Activated naive CD4-positive, alpha-beta T cell treated with anti-CD3 and anti-CD28 coated beads, Interleukin-2, amount 10 ng/mL, durations not matched to agents 7 days and 5 days (primary cell): ENCODE measurements around the gene ATF7IP2.
A peak's percentile ranks its signal among the peaks of the same experiment; 100 is the strongest.

Source experiments
- CTCF ChIA-PET: fragments of 350-600 bp; sonication (Branson Sonifier 250); formaldehyde crosslinking; loops from one replicate; lab custom pipeline; 2021; ENCODE audit warnings: antibody characterized with exemption; lab: Charles Lee
- DNase-seq: peaks from one replicate; pipeline ENCODE4 v3.0.0-alpha.2; 2020
- H3K27ac Mint-ChIP-seq: one replicate; pipeline ENCODE4 v1.8.0; 2021; ENCODE audit warnings: mild to moderate bottlenecking, moderate library complexity, mixed read lengths
- H3K27me3 Mint-ChIP-seq: one replicate; pipeline ENCODE4 v1.8.0; 2021; ENCODE audit warnings: mild to moderate bottlenecking, mixed read lengths
- H3K36me3 Mint-ChIP-seq: one replicate; pipeline ENCODE4 v1.8.0; 2021; ENCODE audit warnings: mixed read lengths
- H3K4me1 Mint-ChIP-seq: one replicate; pipeline ENCODE4 v1.8.0; 2021; ENCODE audit warnings: mixed read lengths
- H3K4me3 Mint-ChIP-seq: one replicate; pipeline ENCODE4 v1.8.0; 2021; ENCODE audit warnings: mild to moderate bottlenecking, moderate library complexity, mixed read lengths
- H3K9me3 Mint-ChIP-seq: one replicate; pipeline ENCODE4 v1.8.0; 2021; ENCODE audit warnings: mixed read lengths

ATF7IP2 gene

DNA sequence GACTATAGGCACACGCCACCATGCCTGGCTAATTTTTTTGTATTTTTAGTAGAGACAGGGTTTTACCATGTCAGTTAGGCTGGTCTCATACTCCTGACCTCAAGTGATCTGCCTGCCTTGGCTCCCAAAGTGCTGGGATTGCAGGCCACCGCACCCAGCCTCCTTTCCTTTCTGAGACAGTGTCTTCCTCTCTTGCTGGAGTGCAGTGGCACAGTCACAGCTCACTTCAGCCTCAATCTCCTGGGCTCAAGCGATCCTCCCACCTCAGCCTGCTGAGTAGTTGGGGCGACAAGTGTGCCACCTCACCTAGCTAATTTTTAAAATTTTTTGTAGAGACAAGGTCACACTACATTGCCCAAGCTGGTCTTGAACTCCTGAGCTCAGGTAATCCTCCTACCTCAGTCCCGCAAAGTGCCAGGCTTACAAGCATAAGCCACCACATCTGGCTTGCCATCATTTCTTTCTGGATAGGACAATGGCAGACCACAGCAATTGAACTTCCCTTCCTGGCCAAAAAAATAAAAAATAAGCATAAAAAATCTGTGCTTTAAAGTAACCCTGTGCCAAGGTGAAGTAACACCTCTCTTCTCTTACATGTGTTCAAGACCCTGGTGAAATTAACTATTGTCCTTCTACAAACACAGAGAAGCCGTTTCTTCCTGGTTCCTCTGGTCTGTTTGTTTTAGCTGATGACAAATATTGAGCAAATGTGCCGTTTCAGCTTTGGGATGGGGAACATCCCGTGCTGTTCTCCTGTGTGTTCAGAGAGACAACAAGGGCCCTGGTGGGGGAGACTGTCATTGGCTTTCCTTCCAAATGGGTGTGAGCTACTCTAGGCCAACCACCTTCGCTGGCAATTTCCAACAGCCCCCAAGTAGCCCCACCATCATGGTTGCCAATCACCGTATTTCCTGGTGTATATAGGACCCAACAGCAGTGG lies 134.3 kb downstream of the ATF7IP2 start:
- Mint-ChIP-seq H3K36me3 (no peaks in the 10 kb centered on the region), H3K27ac (no peak overlapping the region), H3K4me1 (no peaks in the 10 kb centered on the region), H3K9me3 (no peaks in the 10 kb centered on the region), H3K4me3 (no peak overlapping the region), H3K27me3 (peaks cover 4% of the 10 kb centered on the region)
- CTCF ChIA-PET, result interaction anchor here (1.4 to 2.0 kb wide), 4 partner anchors 16 to 399 kb away, joined by 4 to 5 read pairs (median 4); no protein-coding TSS in a partner anchor
- DNase-seq, result no peak

- Mint-ChIP-seq H3K27ac (no peak overlapping the region), H3K4me3 (no peak overlapping the region), H3K27me3 (peaks cover 4% of the 10 kb centered on the region), H3K36me3 (no peaks in the 10 kb centered on the region), H3K9me3 (no peaks in the 10 kb centered on the region), H3K4me1 (no peaks in the 10 kb centered on the region)
- DNase-seq, result no peak
- CTCF ChIA-PET, result interaction anchor here (0.6 to 2.0 kb wide), 11 partner anchors 14 to 398 kb away, joined by 3 to 5 read pairs (median 3); no protein-coding TSS in a partner anchor
Observed at GRCh38 chr16:10520869-10521578, 135.2 kb downstream of the ATF7IP2 start.

GRCh38 chr16:10521681-10522274 lies 135.9 kb downstream of the ATF7IP2 start:
- Mint-ChIP-seq H3K9me3 (no peaks in the 10 kb centered on the region), H3K27ac (no peak overlapping the region), H3K4me1 (no peaks in the 10 kb centered on the region), H3K27me3 (peaks cover 4% of the 10 kb centered on the region), H3K4me3 (no peak overlapping the region), H3K36me3 (no peaks in the 10 kb centered on the region)
- peak; percentile 55 for DNase-seq
- CTCF ChIA-PET, result interaction anchor here (0.6 to 2.0 kb wide), 11 partner anchors 13 to 397 kb away, joined by 3 to 5 read pairs (median 3); no protein-coding TSS in a partner anchor

DNA sequence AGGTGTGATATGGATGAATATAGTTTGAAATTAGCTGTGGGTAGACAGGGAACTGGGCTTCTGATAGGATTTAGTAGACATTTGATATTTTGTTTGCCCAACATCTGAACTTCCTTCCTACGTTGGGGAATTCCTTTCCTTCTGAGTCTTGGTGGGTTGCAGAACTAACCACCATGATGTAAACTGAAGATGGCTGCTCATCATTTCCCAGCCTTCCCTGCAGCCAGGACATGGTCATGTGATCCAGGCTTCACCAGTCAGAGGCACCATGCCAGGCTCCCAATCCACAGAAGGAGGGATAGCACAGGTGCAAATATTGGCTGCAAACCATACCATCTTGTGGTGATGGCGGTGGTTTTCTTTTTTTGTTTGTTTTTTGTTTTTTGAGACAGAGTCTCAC lies 137.1 kb downstream of the ATF7IP2 start:
- Mint-ChIP-seq H3K4me3 (no peak overlapping the region), H3K9me3 (no peaks in the 10 kb centered on the region), H3K4me1 (no peaks in the 10 kb centered on the region), H3K27ac (no peak overlapping the region), H3K27me3 (peaks cover 4% of the 10 kb centered on the region), H3K36me3 (no peaks in the 10 kb centered on the region)
- CTCF ChIA-PET, result interaction anchor here (0.6 to 1.9 kb wide), 6 partner anchors 8 to 396 kb away, joined by 3 to 11 read pairs (median 4); no protein-coding TSS in a partner anchor
- no peak for DNase-seq

GRCh38 chr16:10525214-10525825 lies 139.5 kb downstream of the ATF7IP2 start:
- H3K27ac Mint-ChIP-seq, result no peak overlapping the region
- H3K4me1 Mint-ChIP-seq, result no peaks in the 10 kb centered on the region
- no peaks in the 10 kb centered on the region for H3K9me3 Mint-ChIP-seq
- H3K4me3 Mint-ChIP-seq, result no peak overlapping the region
- H3K27me3 Mint-ChIP-seq, result no peaks in the 10 kb centered on the region
- H3K36me3 Mint-ChIP-seq, result no peaks in the 10 kb centered on the region
- CTCF ChIA-PET, result interaction anchor here (1.2 to 1.4 kb wide), 2 partner anchors 10 to 393 kb away, joined by 4 to 5 read pairs; no protein-coding TSS in a partner anchor
- no peak for DNase-seq

GRCh38 chr16:10526962-10527361 lies 141.1 kb downstream of the ATF7IP2 start:
- DNase-seq, result no peak
- no peak overlapping the region for H3K4me3 Mint-ChIP-seq
- no peaks in the 10 kb centered on the region for H3K27me3 Mint-ChIP-seq
- H3K9me3 Mint-ChIP-seq, result no peaks in the 10 kb centered on the region
- CTCF ChIA-PET, result no interaction called here
- H3K4me1 Mint-ChIP-seq, result no peaks in the 10 kb centered on the region
- no peaks in the 10 kb centered on the region for H3K36me3 Mint-ChIP-seq
- H3K27ac Mint-ChIP-seq, result no peak overlapping the region

GRCh38 chr16:10528635-10529034 lies 142.8 kb downstream of the ATF7IP2 start:
- H3K4me1 Mint-ChIP-seq, result no peaks in the 10 kb centered on the region

DNA sequence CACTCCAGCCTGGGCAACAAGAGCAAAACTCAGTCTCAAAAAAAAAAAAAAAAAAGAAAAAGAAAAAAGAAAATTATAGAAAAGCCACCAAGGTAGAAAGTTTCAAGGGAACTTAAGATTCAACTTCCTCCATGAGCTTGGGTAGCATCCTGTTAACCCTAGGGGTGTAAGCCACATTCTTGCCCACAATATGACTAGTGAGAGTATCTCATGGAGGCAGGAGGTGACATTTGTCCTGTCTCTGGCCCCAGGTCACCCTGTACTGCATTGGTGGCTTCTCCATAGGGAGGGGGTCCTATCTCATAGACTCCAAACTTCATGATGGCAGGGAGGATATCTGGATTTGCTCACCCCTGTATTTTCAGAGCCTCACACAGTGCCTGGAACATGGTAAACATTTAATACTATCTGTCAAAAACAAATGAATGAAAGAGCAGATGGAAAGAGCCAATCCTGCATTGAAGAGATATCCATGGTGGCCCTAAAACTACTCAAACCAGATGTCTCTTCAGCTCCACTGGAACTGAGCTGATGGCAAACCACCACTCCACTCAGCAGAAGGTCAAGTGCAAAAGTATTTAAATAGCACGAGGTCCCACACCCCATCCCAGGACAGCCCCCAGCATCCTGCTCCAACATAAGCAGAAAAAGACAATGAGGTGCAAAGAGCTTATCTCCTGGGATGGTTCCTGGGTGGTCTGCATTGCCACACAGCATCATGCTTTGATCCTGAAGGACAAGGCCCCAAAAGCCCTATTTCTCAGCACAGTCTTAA lies 144.2 kb downstream of the ATF7IP2 start:
- H3K4me3 Mint-ChIP-seq, result no peak overlapping the region
- CTCF ChIA-PET, result interaction anchor here (1.6 kb wide), 1 partner anchor 15 kb away, joined by 3 read pairs; no protein-coding TSS in a partner anchor
- H3K36me3 Mint-ChIP-seq, result no peaks in the 10 kb centered on the region
- no peaks in the 10 kb centered on the region for H3K27me3 Mint-ChIP-seq
- H3K4me1 Mint-ChIP-seq, result no peaks in the 10 kb centered on the region
- DNase-seq, result no peak
- H3K27ac Mint-ChIP-seq, result no peak overlapping the region
- H3K9me3 Mint-ChIP-seq, result no peaks in the 10 kb centered on the region

More at GRCh38 chr16:10528635-10529034, 142.8 kb downstream of the ATF7IP2 start:
- no peaks in the 10 kb centered on the region for H3K36me3 Mint-ChIP-seq
- no peaks in the 10 kb centered on the region for H3K27me3 Mint-ChIP-seq
- no peak overlapping the region for H3K4me3 Mint-ChIP-seq
- no peak for DNase-seq
- no peak overlapping the region for H3K27ac Mint-ChIP-seq
- H3K9me3 Mint-ChIP-seq, result no peaks in the 10 kb centered on the region
- CTCF ChIA-PET, result no interaction called here

GRCh38 chr16:10530685-10531084 lies 144.8 kb downstream of the ATF7IP2 start:
- Mint-ChIP-seq H3K36me3 (no peaks in the 10 kb centered on the region), H3K27me3 (no peaks in the 10 kb centered on the region), H3K4me1 (no peaks in the 10 kb centered on the region), H3K27ac (no peak overlapping the region), H3K9me3 (no peaks in the 10 kb centered on the region), H3K4me3 (no peak overlapping the region)
- no peak for DNase-seq
- CTCF ChIA-PET, result interaction anchor here (1.6 kb wide), 1 partner anchor 15 kb away, joined by 3 read pairs; no protein-coding TSS in a partner anchor

GRCh38 chr16:10531582-10531981 lies 145.7 kb downstream of the ATF7IP2 start:
- no peaks in the 10 kb centered on the region for H3K36me3 Mint-ChIP-seq
- no peaks in the 10 kb centered on the region for H3K27me3 Mint-ChIP-seq
- H3K4me3 Mint-ChIP-seq, result no peak overlapping the region
- CTCF ChIA-PET, result no interaction called here
- H3K27ac Mint-ChIP-seq, result no peak overlapping the region
- no peak for DNase-seq
- H3K9me3 Mint-ChIP-seq, result no peaks in the 10 kb centered on the region
- H3K4me1 Mint-ChIP-seq, result no peaks in the 10 kb centered on the region
